Measurements from ENCODE around the gene MBTPS1. TPM values are rescaled to one million over a fixed set of nuclear protein-coding genes. Genes with fewer than 3 reads are reported as not detected.

MBTPS1 gene
- total and polyA plus RNA-seq, 4 donors: 21.1 to 65.0 (median 30.8) TPM

DNA sequence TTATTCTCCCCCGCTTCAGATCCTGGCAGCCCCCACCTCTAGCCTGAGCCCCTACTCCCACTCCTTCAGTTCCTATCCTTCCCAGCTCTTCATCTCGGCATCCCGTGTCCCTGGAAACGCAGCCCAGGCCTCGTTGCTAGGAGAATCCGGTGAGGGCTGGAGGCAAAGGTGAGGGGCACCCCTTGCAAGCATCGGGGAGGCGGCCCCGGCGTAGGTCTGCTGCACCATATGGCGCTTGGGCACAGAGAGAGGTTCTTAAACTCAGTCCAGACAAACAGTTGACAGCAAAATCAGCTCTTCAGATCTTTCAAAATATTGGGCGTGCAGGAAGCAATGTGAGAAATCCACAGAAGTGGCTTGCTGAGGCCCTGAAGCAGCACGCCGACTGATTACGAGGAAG is 89.1 kb downstream of the MBTPS1 start:
- Histone ChIP-seq H3K27ac (ENCODE audit: low read depth in 1 of 2, low read length in 2 of 2) (no peak overlapping the region), H3K27me3 (ENCODE audit: control insufficient read depth in 4 of 4, insufficient read depth in 4 of 4, low read length in 3 of 4) (no peaks in the 10 kb centered on the region), H3K9ac (ENCODE audit: low read depth in 1 of 2, low read length in 2 of 2) (no peak overlapping the region), H3K4me3 (ENCODE audit: low read depth in 1 of 3, low read length in 3 of 3) (no peak overlapping the region), H3K9me3 (ENCODE audit: control insufficient read depth in 4 of 4, low read length in 3 of 4) (no peaks in the 10 kb centered on the region), H3K36me3 (ENCODE audit: control insufficient read depth in 4 of 4, insufficient read depth in 3 of 4, low read depth in 1 of 4, low read length in 3 of 4) (no peaks in the 10 kb centered on the region), H3K4me1 (ENCODE audit: control insufficient read depth in 4 of 4, insufficient read depth in 4 of 4, low read length in 3 of 4) (no peaks in the 10 kb centered on the region)
- no peak for DNase-seq (ENCODE audit: low spot score)
- TF ChIP-seq RXRA (IDR thresholded peaks at IDR 0.05): no peak
- TF ChIP-seq ZBTB33 (IDR thresholded peaks at IDR 0.05): no peak
- TF ChIP-seq NR2F2 (IDR thresholded peaks at IDR 0.05): no peak
- TF ChIP-seq FOXA2 (IDR thresholded peaks at IDR 0.05): no peak
- TF ChIP-seq, protein P1, sequence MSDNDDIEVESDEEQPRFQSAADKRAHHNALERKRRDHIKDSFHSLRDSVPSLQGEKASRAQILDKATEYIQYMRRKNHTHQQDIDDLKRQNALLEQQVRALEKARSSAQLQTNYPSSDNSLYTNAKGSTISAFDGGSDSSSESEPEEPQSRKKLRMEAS (IDR thresholded peaks at IDR 0.05): no peak
- TF ChIP-seq SP1 (IDR thresholded peaks at IDR 0.05): no peak
- TF ChIP-seq RAD21 (IDR thresholded peaks at IDR 0.05): no peak
- no peak for TF ChIP-seq HNF4A (conservative IDR thresholded peaks at IDR 0.05)
- no peak for TF ChIP-seq YY1 (IDR thresholded peaks at IDR 0.05)
- no peak for TF ChIP-seq GABPA (IDR thresholded peaks at IDR 0.05 in 1 of 2, conservative IDR thresholded peaks at IDR 0.05 in 1 of 2)
- TF ChIP-seq, protein P2, sequence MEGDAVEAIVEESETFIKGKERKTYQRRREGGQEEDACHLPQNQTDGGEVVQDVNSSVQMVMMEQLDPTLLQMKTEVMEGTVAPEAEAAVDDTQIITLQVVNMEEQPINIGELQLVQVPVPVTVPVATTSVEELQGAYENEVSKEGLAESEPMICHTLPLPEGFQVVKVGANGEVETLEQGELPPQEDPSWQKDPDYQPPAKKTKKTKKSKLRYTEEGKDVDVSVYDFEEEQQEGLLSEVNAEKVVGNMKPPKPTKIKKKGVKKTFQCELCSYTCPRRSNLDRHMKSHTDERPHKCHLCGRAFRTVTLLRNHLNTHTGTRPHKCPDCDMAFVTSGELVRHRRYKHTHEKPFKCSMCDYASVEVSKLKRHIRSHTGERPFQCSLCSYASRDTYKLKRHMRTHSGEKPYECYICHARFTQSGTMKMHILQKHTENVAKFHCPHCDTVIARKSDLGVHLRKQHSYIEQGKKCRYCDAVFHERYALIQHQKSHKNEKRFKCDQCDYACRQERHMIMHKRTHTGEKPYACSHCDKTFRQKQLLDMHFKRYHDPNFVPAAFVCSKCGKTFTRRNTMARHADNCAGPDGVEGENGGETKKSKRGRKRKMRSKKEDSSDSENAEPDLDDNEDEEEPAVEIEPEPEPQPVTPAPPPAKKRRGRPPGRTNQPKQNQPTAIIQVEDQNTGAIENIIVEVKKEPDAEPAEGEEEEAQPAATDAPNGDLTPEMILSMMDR (IDR thresholded peaks at IDR 0.05; ENCODE audit: low read depth, low read length, missing input control): no peak
- WGBS: 86% methylated on average over 15 of the region's 15 CpGs

- peaks cover 0 to 8% (median under 1%) of the 10 kb centered on the region in 4 donors for H3K9me3 ChIP-seq (ENCODE audit: control insufficient read depth in 4 of 4, low read length in 3 of 4)
- H3K36me3 ChIP-seq (ENCODE audit: control insufficient read depth in 4 of 4, insufficient read depth in 3 of 4, low read depth in 1 of 4, low read length in 3 of 4): no peaks in the 10 kb centered on the region
- H3K9ac ChIP-seq (ENCODE audit: low read depth in 1 of 2, low read length in 2 of 2): no peak overlapping the region
- H3K27ac ChIP-seq (ENCODE audit: low read depth in 1 of 2, low read length in 2 of 2): no peak overlapping the region
- H3K4me3 ChIP-seq (ENCODE audit: low read depth in 1 of 3, low read length in 3 of 3): no peak overlapping the region
- 90% methylated on average over 10 of the region's 10 CpGs for WGBS
- no peaks in the 10 kb centered on the region for H3K4me1 ChIP-seq (ENCODE audit: control insufficient read depth in 4 of 4, insufficient read depth in 4 of 4, low read length in 3 of 4)
- H3K27me3 ChIP-seq (ENCODE audit: control insufficient read depth in 4 of 4, insufficient read depth in 4 of 4, low read length in 3 of 4): no peaks in the 10 kb centered on the region
- DNase-seq (ENCODE audit: low spot score): no peak
- TF ChIP-seq SP1 (IDR thresholded peaks at IDR 0.05) (no peak), ZBTB33 (IDR thresholded peaks at IDR 0.05) (no peak), YY1 (IDR thresholded peaks at IDR 0.05) (no peak), NR2F2 (IDR thresholded peaks at IDR 0.05) (no peak), RXRA (IDR thresholded peaks at IDR 0.05) (no peak), GABPA (IDR thresholded peaks at IDR 0.05 in 1 of 2, conservative IDR thresholded peaks at IDR 0.05 in 1 of 2) (no peak), JUND (IDR thresholded peaks at IDR 0.05) (no peak), HNF4G (IDR thresholded peaks at IDR 0.05) (no peak), HNF4A (conservative IDR thresholded peaks at IDR 0.05) (no peak), FOXA2 (IDR thresholded peaks at IDR 0.05) (no peak), TAF1 (conservative IDR thresholded peaks at IDR 0.05) (no peak)
- TF ChIP-seq, protein P3, sequence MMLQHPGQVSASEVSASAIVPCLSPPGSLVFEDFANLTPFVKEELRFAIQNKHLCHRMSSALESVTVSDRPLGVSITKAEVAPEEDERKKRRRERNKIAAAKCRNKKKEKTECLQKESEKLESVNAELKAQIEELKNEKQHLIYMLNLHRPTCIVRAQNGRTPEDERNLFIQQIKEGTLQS (IDR thresholded peaks at IDR 0.05): no peak
- TF ChIP-seq, protein P1 (IDR thresholded peaks at IDR 0.05): no peak
- TF ChIP-seq, protein P2 (IDR thresholded peaks at IDR 0.05; ENCODE audit: low read depth, low read length, missing input control): no peak
Measured at GRCh38 chr16:84026606-84027005, 90.1 kb downstream of the MBTPS1 start.

Measured in liver (tissue), 9 donors.